ENCODE measurements around the gene SASH1.

The SASH1 gene

DNA sequence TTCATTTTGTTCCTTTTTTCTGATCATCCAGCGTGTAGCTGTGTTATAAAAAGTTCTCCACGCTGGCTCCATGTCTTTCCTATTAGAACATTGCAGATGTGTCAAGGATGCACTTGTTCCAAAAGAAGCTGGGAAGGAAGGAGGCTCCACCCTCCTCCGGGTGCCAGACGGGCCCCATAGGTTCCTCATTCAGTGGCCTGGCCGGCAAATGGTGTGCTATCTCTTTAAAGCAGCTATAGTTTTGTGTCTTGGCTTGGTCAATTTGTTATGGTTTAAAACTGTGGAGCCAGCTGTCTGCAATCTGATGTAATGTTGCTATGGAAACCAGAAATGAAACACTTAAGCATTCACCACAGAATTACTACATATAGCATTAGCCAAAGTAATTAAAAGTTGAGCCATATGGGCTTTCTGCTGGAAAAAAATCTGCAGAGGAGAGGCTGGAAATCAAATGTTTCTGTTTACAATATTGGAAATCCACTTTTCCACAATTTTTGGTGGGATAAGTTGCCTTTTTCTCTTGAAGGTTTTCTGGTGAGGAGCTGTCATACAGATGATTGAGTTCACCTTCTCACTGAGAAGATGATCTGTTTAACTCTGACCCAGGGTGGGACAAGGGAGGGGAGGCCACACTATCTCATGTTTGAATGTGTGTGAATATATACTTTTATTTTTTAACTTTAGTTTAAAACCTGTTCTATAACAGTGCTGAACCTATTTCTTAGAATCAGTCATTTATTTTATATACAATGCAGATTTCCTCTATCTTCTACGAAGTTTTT is 167.4 kb downstream of the SASH1 start:
- no peak overlapping the region for H2AFZ ChIP-seq (ENCODE audit: low read depth, low read length, severe bottlenecking)
- no peak for TF ChIP-seq EZH2phosphoT487 (conservative IDR thresholded peaks at IDR 0.05; ENCODE audit: low read length)
- TF ChIP-seq, protein P1, sequence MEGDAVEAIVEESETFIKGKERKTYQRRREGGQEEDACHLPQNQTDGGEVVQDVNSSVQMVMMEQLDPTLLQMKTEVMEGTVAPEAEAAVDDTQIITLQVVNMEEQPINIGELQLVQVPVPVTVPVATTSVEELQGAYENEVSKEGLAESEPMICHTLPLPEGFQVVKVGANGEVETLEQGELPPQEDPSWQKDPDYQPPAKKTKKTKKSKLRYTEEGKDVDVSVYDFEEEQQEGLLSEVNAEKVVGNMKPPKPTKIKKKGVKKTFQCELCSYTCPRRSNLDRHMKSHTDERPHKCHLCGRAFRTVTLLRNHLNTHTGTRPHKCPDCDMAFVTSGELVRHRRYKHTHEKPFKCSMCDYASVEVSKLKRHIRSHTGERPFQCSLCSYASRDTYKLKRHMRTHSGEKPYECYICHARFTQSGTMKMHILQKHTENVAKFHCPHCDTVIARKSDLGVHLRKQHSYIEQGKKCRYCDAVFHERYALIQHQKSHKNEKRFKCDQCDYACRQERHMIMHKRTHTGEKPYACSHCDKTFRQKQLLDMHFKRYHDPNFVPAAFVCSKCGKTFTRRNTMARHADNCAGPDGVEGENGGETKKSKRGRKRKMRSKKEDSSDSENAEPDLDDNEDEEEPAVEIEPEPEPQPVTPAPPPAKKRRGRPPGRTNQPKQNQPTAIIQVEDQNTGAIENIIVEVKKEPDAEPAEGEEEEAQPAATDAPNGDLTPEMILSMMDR (IDR thresholded peaks at IDR 0.05; ENCODE audit: insufficient read depth, low read length, poor library complexity, severe bottlenecking) = no peak
- H3K9me3 ChIP-seq (ENCODE audit: insufficient read depth, low read length) = no peaks in the 10 kb centered on the region
- H3K27me3 ChIP-seq (ENCODE audit: low read length) = no peaks in the 10 kb centered on the region
- H3K9me2 ChIP-seq (replicated peaks; ENCODE audit: insufficient read depth, low read length) = no peaks in the 10 kb centered on the region
- H3K36me3 ChIP-seq (ENCODE audit: low read length) = no peaks in the 10 kb centered on the region
- H4K20me1 ChIP-seq (ENCODE audit: low read depth, low read length) = no peaks in the 10 kb centered on the region
- no peaks in the 10 kb centered on the region for H3F3A ChIP-seq (ENCODE audit: insufficient read depth)
- no peak overlapping the region for H3K27ac ChIP-seq (ENCODE audit: low read depth, low read length)
- H3K4me3 ChIP-seq (ENCODE audit: insufficient read depth, low read length, poor library complexity, severe bottlenecking) = no peak overlapping the region
- H3K9ac ChIP-seq (ENCODE audit: low read length) = no peak overlapping the region
- H3K79me2 ChIP-seq (ENCODE audit: insufficient read depth, low read length) = no peaks in the 10 kb centered on the region
- no peak overlapping the region for H3K4me2 ChIP-seq (ENCODE audit: low read depth, low read length, poor library complexity, severe bottlenecking)

DNA sequence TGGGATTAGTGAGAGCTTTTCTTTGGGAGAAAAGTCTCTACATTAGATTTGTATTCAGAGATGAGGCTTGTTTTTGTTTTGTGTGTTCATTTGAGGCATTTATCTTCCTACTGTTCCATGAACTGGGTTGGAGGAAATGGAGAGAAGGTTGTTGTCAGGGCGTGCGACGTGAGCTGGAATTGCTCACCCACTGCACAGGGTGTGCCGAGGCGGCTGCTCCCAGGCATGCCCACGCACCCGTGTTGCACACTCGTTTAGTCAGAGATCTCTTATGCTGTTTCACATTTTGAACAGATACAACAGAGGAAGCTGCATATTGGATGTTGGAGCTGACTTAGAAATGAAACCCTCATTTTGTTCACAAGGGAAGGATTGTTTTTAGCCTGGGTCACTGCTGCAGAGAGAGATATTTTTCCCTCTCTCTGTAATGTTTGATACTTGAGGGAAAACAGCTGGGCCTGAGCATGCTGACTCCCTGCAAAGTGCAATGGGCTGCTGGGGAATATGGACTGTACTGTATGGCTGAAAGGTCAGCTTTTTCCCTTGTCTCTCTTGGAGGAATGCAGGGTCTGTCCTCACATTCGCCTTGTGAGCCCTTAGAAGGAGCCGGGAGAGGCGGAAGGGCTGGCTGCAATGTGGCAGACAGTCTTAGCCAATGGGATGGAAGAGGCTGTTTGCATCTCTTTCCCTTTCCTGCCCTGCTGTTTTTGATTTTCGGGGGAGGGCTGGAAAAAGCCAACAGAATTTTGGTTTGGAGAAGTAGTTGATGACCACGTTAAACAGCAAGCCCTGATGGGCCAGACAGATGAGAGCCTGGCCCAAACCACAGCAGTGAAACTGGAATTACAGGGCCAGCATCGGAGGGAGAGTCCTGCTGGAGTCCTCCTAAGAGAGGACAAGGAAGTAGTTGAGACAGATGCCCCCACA is 170.8 kb downstream of the SASH1 start:
- H3K4me2 ChIP-seq (ENCODE audit: low read depth, low read length, poor library complexity, severe bottlenecking) = no peak overlapping the region
- H3K36me3 ChIP-seq (ENCODE audit: low read length) = no peaks in the 10 kb centered on the region
- no peak overlapping the region for H2AFZ ChIP-seq (ENCODE audit: low read depth, low read length, severe bottlenecking)
- H3K9me2 ChIP-seq (replicated peaks; ENCODE audit: insufficient read depth, low read length) = no peaks in the 10 kb centered on the region
- no peak overlapping the region for H3K27ac ChIP-seq (ENCODE audit: low read depth, low read length)
- no peak overlapping the region for H3K4me3 ChIP-seq (ENCODE audit: insufficient read depth, low read length, poor library complexity, severe bottlenecking)
- no peaks in the 10 kb centered on the region for H3F3A ChIP-seq (ENCODE audit: insufficient read depth)
- H3K9me3 ChIP-seq (ENCODE audit: insufficient read depth, low read length) = no peaks in the 10 kb centered on the region
- H3K79me2 ChIP-seq (ENCODE audit: insufficient read depth, low read length) = no peaks in the 10 kb centered on the region
- no peaks in the 10 kb centered on the region for H4K20me1 ChIP-seq (ENCODE audit: low read depth, low read length)
- TF ChIP-seq EZH2phosphoT487 (conservative IDR thresholded peaks at IDR 0.05; ENCODE audit: low read length) = no peak
- H3K9ac ChIP-seq (ENCODE audit: low read length) = no peak overlapping the region
- H3K27me3 ChIP-seq (ENCODE audit: low read length) = no peaks in the 10 kb centered on the region

DNA sequence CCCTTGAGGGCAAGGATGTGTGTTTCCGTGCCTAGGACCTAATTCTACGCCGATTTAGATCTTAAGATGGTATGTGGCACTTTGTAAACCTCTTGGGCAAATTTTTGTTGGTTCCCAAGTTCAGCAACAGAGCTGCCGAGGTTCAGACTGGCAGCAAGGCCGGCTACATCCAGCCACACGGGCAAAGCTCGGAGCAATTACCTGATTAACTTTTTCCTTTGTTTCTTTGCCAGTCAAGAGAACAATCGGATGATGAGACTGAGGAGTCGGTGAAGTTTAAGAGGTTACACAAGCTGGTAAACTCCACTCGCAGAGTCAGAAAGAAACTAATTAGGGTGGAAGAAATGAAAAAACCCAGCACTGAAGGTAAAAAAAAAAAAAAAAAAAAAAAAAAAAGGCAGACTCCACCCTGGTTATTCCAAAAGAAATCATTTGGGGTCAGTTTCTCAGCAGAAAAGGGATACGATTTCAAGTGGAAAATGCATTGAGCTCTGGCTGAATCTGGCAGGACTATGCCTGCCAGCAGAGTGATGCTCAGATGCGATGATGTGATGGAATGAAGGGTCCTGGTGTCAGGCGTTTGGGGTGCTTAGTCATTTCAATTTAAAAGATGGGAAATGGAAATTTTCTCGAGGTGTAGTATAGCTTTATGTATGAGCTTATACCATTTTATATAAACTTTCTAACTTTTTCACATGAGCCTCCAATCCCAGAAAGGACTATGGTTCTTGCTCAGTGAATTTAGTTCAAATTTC is 171.6 kb downstream of the SASH1 start:
- H3K36me3 ChIP-seq (ENCODE audit: low read length) = no peaks in the 10 kb centered on the region
- H3K9ac ChIP-seq (ENCODE audit: low read length) = no peak overlapping the region
- no peaks in the 10 kb centered on the region for H3F3A ChIP-seq (ENCODE audit: insufficient read depth)
- H3K4me3 ChIP-seq (ENCODE audit: insufficient read depth, low read length, poor library complexity, severe bottlenecking) = no peak overlapping the region
- no peak overlapping the region for H3K4me2 ChIP-seq (ENCODE audit: low read depth, low read length, poor library complexity, severe bottlenecking)
- no peaks in the 10 kb centered on the region for H3K9me2 ChIP-seq (replicated peaks; ENCODE audit: insufficient read depth, low read length)
- no peaks in the 10 kb centered on the region for H3K79me2 ChIP-seq (ENCODE audit: insufficient read depth, low read length)
- H3K27ac ChIP-seq (ENCODE audit: low read depth, low read length) = no peak overlapping the region
- H2AFZ ChIP-seq (ENCODE audit: low read depth, low read length, severe bottlenecking) = no peak overlapping the region
- no peaks in the 10 kb centered on the region for H3K27me3 ChIP-seq (ENCODE audit: low read length)
- H4K20me1 ChIP-seq (ENCODE audit: low read depth, low read length) = no peaks in the 10 kb centered on the region
- TF ChIP-seq EZH2phosphoT487 (conservative IDR thresholded peaks at IDR 0.05; ENCODE audit: low read length) = no peak
- TF ChIP-seq, protein P1 (IDR thresholded peaks at IDR 0.05; ENCODE audit: insufficient read depth, low read length, poor library complexity, severe bottlenecking) = no peak
- H3K9me3 ChIP-seq (ENCODE audit: insufficient read depth, low read length) = no peaks in the 10 kb centered on the region

Data from SU-DHL-6 (cell line).